ENCODE data around the gene ST3GAL3. TPM values are rescaled to one million over a fixed set of nuclear protein-coding genes. Genes with fewer than 3 reads are reported as not detected.

Gene ST3GAL3
- total and polyA plus RNA-seq, 2 donors (not counting 3 experiments of a cell fraction or from before 2014, with no cell fraction given) = 14.3 to 35.8 TPM

GRCh38 chr1:43742026-43742425, 34.7 kb downstream of the ST3GAL3 start:
- H3K9me1 ChIP-seq (replicated peaks; ENCODE audit: control insufficient read depth, extremely low read depth, insufficient read depth, low read length) = no peaks in the 10 kb centered on the region
- no peak for TF ChIP-seq MYC (IDR thresholded peaks at IDR 0.05; ENCODE audit: low read depth, low read length)
- TF ChIP-seq JUN (IDR thresholded peaks at IDR 0.05; ENCODE audit: borderline replicate concordance, insufficient read depth, insufficient read length, low read depth) = no peak
- TF ChIP-seq GATA2 (IDR thresholded peaks at IDR 0.05; ENCODE audit: insufficient read depth, insufficient read length, low read depth, low read length) = no peak
- TF ChIP-seq CTCF (IDR thresholded peaks at IDR 0.05; ENCODE audit: extremely low read depth in 1 of 2, insufficient read depth in 1 of 2, low read depth in 1 of 2, low read length in 2 of 2) = no peak
- no peak for TF ChIP-seq FOS (IDR thresholded peaks at IDR 0.05; ENCODE audit: borderline replicate concordance, insufficient read depth, low read length)
- no peak for TF ChIP-seq EZH2 (IDR thresholded peaks at IDR 0.05; ENCODE audit: borderline replicate concordance, low read depth, low read length, severe bottlenecking)
- no peak for TF ChIP-seq POLR2A (IDR thresholded peaks at IDR 0.05; ENCODE audit: low read depth, low read length)
- ChIA-PET POLR2A (no interaction called here), CTCF (interaction anchor here (1.3 to 1.5 kb wide), 2 partner anchors 17 to 193 kb away, joined by 3 to 6 read pairs; no protein-coding TSS in a partner anchor)
- H3K4me1 ChIP-seq (ENCODE audit: control insufficient read depth, extremely low read depth, insufficient read depth, low read length) = no peaks in the 10 kb centered on the region
- no peak overlapping the region for H3K9ac ChIP-seq (replicated peaks; ENCODE audit: extremely low read depth, insufficient read depth, low read length)
- no peaks in the 10 kb centered on the region for H3K36me3 ChIP-seq (ENCODE audit: control insufficient read depth in 2 of 2, extremely low read depth in 1 of 2, insufficient read depth in 2 of 2, low read length in 2 of 2)
- DNase-seq (ENCODE audit: low read depth, low spot score) = no peak
- H4K20me1 ChIP-seq (replicated peaks; ENCODE audit: control insufficient read depth, extremely low read depth, insufficient read depth, low read length) = no peaks in the 10 kb centered on the region
- no peak overlapping the region for H3K27ac ChIP-seq (ENCODE audit: insufficient read depth, low read depth, low read length)
- no peak overlapping the region for H3K4me3 ChIP-seq (replicated peaks in 1 of 3; ENCODE audit: insufficient read depth in 1 of 3, low read depth in 1 of 3, low read length in 3 of 3)
- H3K4me2 ChIP-seq (ENCODE audit: insufficient read depth, low read length) = no peak overlapping the region
- BruUV-seq (replicated peaks) = no TSS peak
- no peaks in the 10 kb centered on the region for H3K79me2 ChIP-seq (ENCODE audit: control insufficient read depth, insufficient read depth, low read length)
- intact Hi-C loops (cut with micrococcal nuclease) = no loop called here
- FAIRE-seq = no peak
- no peaks in the 10 kb centered on the region for H3K9me3 ChIP-seq (replicated peaks; ENCODE audit: control insufficient read depth, insufficient read depth, low read length)
- no peak overlapping the region for H2AFZ ChIP-seq (ENCODE audit: low read depth, low read length)
- no peaks in the 10 kb centered on the region for H3K27me3 ChIP-seq (ENCODE audit: control insufficient read depth in 2 of 2, insufficient read depth in 2 of 2, low read length in 2 of 2)
- dilution Hi-C loops (cut with MboI; ENCODE audit: extremely low pct_ligation_motif_present, low sequenced_read_pairs) = no loop called here
